Bronchial epithelial cell (primary cell): Measurements from ENCODE around the gene LATS2. TPM values are rescaled to one million over a fixed set of nuclear protein-coding genes. Genes with fewer than 3 reads are reported as not detected.

ENCODE experiments used
- DNase-seq: peaks from one replicate; pipeline ENCODE4 v3.0.0-alpha.2; 2010; ENCODE audit warnings: low read depth
- FAIRE-seq: peaks from 2 replicates; lab custom pipeline; 2011; peaks lifted over from hg19 to GRCh38; lab: Jason Lieb, UNC
- H3K27me3 ChIP-seq: 2 replicates; pipeline ENCODE4 v1.5.1; 2011; ENCODE audit warnings: low read length; ENCODE audit not compliant: control insufficient read depth, insufficient read depth
- H3K36me3 ChIP-seq: 2 replicates; pipeline ENCODE4 v1.5.1; 2011; ENCODE audit warnings: low read length; ENCODE audit not compliant: control insufficient read depth, insufficient read depth
- H3K4me3 ChIP-seq: 2 replicates; pipeline ENCODE4 v1.5.1; 2011; ENCODE audit warnings: mild to moderate bottlenecking, low read depth, low read length, control low read depth
- CTCF ChIP-seq: IDR thresholded peaks from 2 replicates; pipeline ENCODE4 v1.5.1; 2011; ENCODE audit warnings: mild to moderate bottlenecking, moderate library complexity, low read length, control low read depth, inconsistent platforms; ENCODE audit not compliant: insufficient read depth, severe bottlenecking
- total RNA-seq: library from RNA; depleted of rRNA; stranded (reverse); fragments of >200 nt; gene quantifications from 2 replicates; pipeline ENCODE4 v1.2.1, GENCODE V29; 2014

LATS2 gene
- total RNA-seq, 1 donor from 2014 or later: 5.3 TPM

GRCh38 chr13:21046203-21046602, 15.2 kb downstream of the LATS2 start:
- FAIRE-seq (no peak), DNase-seq (no peak)
- H3K4me3 ChIP-seq: no peak overlapping the region
- peaks cover 3% of the 10 kb centered on the region for H3K36me3 ChIP-seq
- TF ChIP-seq CTCF: no peak
- no peaks in the 10 kb centered on the region for H3K27me3 ChIP-seq

GRCh38 chr13:21045100-21045499, 16.3 kb downstream of the LATS2 start:
- DNase-seq (no peak), FAIRE-seq (no peak)
- no peaks in the 10 kb centered on the region for H3K27me3 ChIP-seq
- no peak overlapping the region for H3K4me3 ChIP-seq
- TF ChIP-seq CTCF: no peak
- peaks cover 3% of the 10 kb centered on the region for H3K36me3 ChIP-seq

GRCh38 chr13:21043898-21044297, 17.5 kb downstream of the LATS2 start:
- peak; percentile 50 for FAIRE-seq
- no peak for TF ChIP-seq CTCF
- no peak overlapping the region for H3K4me3 ChIP-seq
- DNase-seq: no peak
- H3K27me3 ChIP-seq: no peaks in the 10 kb centered on the region
- H3K36me3 ChIP-seq: peaks cover 5% of the 10 kb centered on the region

- no peaks in the 10 kb centered on the region for H3K27me3 ChIP-seq
- DNase-seq: no peak
- H3K4me3 ChIP-seq: no peak overlapping the region
- peaks cover 4% of the 10 kb centered on the region for H3K36me3 ChIP-seq
- TF ChIP-seq CTCF: no peak
- no peak for FAIRE-seq
Observed at GRCh38 chr13:21040120-21040826, 21.1 kb downstream of the LATS2 start.

- DNase-seq (no peak), FAIRE-seq (no peak)
- H3K27me3 ChIP-seq: no peaks in the 10 kb centered on the region
- no peak for TF ChIP-seq CTCF
- H3K4me3 ChIP-seq: no peak overlapping the region
- peaks cover 4% of the 10 kb centered on the region for H3K36me3 ChIP-seq
Observed at GRCh38 chr13:21039097-21039800, 22.1 kb downstream of the LATS2 start.
